Hepatocyte (in vitro differentiated cells): ENCODE data around the gene FLRT2. TPM values are rescaled to one million over a fixed set of nuclear protein-coding genes. Genes with fewer than 3 reads are reported as not detected.
A peak's percentile ranks its signal among the peaks of the same experiment; 100 is the strongest.

Source experiments
- DNase-seq: peaks from one replicate; pipeline ENCODE4 v3.0.0-alpha.2; 2016; ENCODE audit warnings: low spot score
- H2AFZ ChIP-seq: fragments of 200-600 bp; sonication (generic); 2 replicates; pipeline ENCODE4 v1.6.0; 2016; ENCODE audit warnings: antibody characterized with exemption, mild to moderate bottlenecking
- H3K27ac ChIP-seq: fragments of 200-600 bp; sonication (generic); 2 replicates; pipeline ENCODE4 v1.5.1; 2016; ENCODE audit warnings: mild to moderate bottlenecking
- H3K27me3 ChIP-seq: fragments of 200-600 bp; sonication (generic); 2 replicates; pipeline ENCODE4 v1.6.1; 2016
- H3K36me3 ChIP-seq: fragments of 200-600 bp; sonication (generic); replicated peaks from 2 replicates; pipeline ENCODE4 v1.5.1; 2016; ENCODE audit warnings: low read depth; ENCODE audit not compliant: insufficient read depth
- H3K4me1 ChIP-seq: fragments of 200-600 bp; sonication (generic); 2 replicates; pipeline ENCODE4 v1.5.1; 2016; ENCODE audit warnings: mild to moderate bottlenecking, moderate library complexity; ENCODE audit not compliant: insufficient read depth
- H3K4me2 ChIP-seq: fragments of 200-600 bp; sonication (generic); 2 replicates; pipeline ENCODE4 v1.6.0; 2016
- H3K4me3 ChIP-seq: fragments of 200-600 bp; sonication (generic); 2 replicates; pipeline ENCODE4 v1.5.1; 2016; ENCODE audit warnings: mild to moderate bottlenecking
- H3K79me2 ChIP-seq: fragments of 200-600 bp; sonication (generic); 2 replicates; pipeline ENCODE4 v1.6.0; 2017; ENCODE audit warnings: mild to moderate bottlenecking
- H3K9me2 ChIP-seq: fragments of 200-600 bp; sonication (generic); replicated peaks from 2 replicates; pipeline ENCODE4 v1.6.0; 2017; ENCODE audit warnings: mild to moderate bottlenecking; ENCODE audit not compliant: insufficient read depth
- H3K9me3 ChIP-seq: fragments of 200-600 bp; sonication (generic); 2 replicates; pipeline ENCODE4 v1.5.1; 2016; ENCODE audit warnings: low read depth, mild to moderate bottlenecking
- H4K20me1 ChIP-seq: fragments of 200-600 bp; sonication (generic); 2 replicates; pipeline ENCODE4 v1.6.0; 2016; ENCODE audit warnings: mild to moderate bottlenecking; ENCODE audit not compliant: insufficient read depth, poor library complexity, severe bottlenecking
- CTCF ChIP-seq: fragments of 200-600 bp; sonication (generic); IDR thresholded peaks from 2 replicates; pipeline ENCODE4 v1.5.1; 2016; ENCODE audit warnings: antibody characterized with exemption, mild to moderate bottlenecking; ENCODE audit not compliant: poor library complexity
- EZH2 ChIP-seq: fragments of 200-600 bp; sonication (generic); IDR thresholded peaks from 2 replicates; pipeline ENCODE4 v1.6.1; 2016; ENCODE audit warnings: antibody characterized with exemption, mild to moderate bottlenecking, borderline replicate concordance
- EZH2phosphoT487 ChIP-seq: fragments of 200-600 bp; sonication (generic); IDR thresholded peaks from one replicate; pipeline ENCODE4 v1.6.1; 2018; ENCODE audit warnings: antibody characterized with exemption, mild to moderate bottlenecking, low read depth, moderate library complexity; ENCODE audit not compliant: unreplicated experiment, severe bottlenecking
- WGBS: methylation state at CpG from one replicate; pipeline ENCODE4 v1.1.6; 2016; ENCODE audit warnings: low lambda C conversion rate; ENCODE audit errors: missing lambda C conversion rate; 5-methylcytosine and 5-hydroxymethylcytosine counted together
- polyA plus RNA-seq: library from polyadenylated mRNA; unstranded; fragments of >200 nt; fragmentation: Nextera tagmentation; extraction: Ambion mirVana; gene quantifications from 2 replicates; pipeline ENCODE4 v1.2.1, GENCODE V29; 2016
- total RNA-seq: library from RNA; depleted of rRNA; stranded (reverse); fragments of >200 nt; gene quantifications from 2 replicates; pipeline ENCODE4 v1.2.3, GENCODE V29; 2014

The FLRT2 gene
- total and polyA plus RNA-seq, 2 experiments from 2014 or later = 32.9 to 42.3 TPM

- Histone ChIP-seq H3K4me2 (peak overlapping the region; percentile 86), H3K36me3 (no peaks in the 10 kb centered on the region), H3K4me1 (peaks cover 6% of the 10 kb centered on the region), H3K27me3 (peaks cover 12% of the 10 kb centered on the region), H3K9me3 (no peaks in the 10 kb centered on the region), H3K4me3 (peak overlapping the region; percentile 71), H4K20me1 (no peaks in the 10 kb centered on the region), H3K79me2 (peaks cover 38% of the 10 kb centered on the region), H3K27ac (peak overlapping the region; percentile 85), H2AFZ (peak overlapping the region; percentile 95), H3K9me2 (no peaks in the 10 kb centered on the region)
- 0% methylated on average over 21 of the region's 29 CpGs for WGBS
- TF ChIP-seq EZH2 = peak; percentile 27
- TF ChIP-seq EZH2phosphoT487 = no peak
- DNase-seq = peak; percentile 71
Measured at GRCh38 chr14:85531141-85531586, 1.2 kb downstream of the FLRT2 start.

- peak overlapping the region; percentile 86 for H3K4me2 ChIP-seq
Measured at GRCh38 chr14:85531587-85532373, 1.8 kb downstream of the FLRT2 start.

GRCh38 chr14:85532374-85533022 lies 2.6 kb downstream of the FLRT2 start:
- Histone ChIP-seq H3K4me1 (peaks cover 6% of the 10 kb centered on the region), H3K9me3 (no peaks in the 10 kb centered on the region), H3K79me2 (peaks cover 44% of the 10 kb centered on the region), H2AFZ (peak overlapping the region; percentile 95), H3K27me3 (peaks cover 12% of the 10 kb centered on the region), H4K20me1 (no peaks in the 10 kb centered on the region), H3K27ac (peak overlapping the region; percentile 85), H3K4me3 (peak overlapping the region; percentile 71), H3K9me2 (no peaks in the 10 kb centered on the region), H3K36me3 (no peaks in the 10 kb centered on the region), H3K4me2 (peak overlapping the region; percentile 86)
- 1% methylated on average over 12 of the region's 12 CpGs for WGBS
- no peak for DNase-seq
- TF ChIP-seq EZH2 = no peak
- no peak for TF ChIP-seq CTCF
- TF ChIP-seq EZH2phosphoT487 = no peak

More at GRCh38 chr14:85531587-85532373, 1.8 kb downstream of the FLRT2 start:
- H3K4me3 ChIP-seq = peak overlapping the region; percentile 71
- peaks cover 12% of the 10 kb centered on the region for H3K27me3 ChIP-seq
- H2AFZ ChIP-seq = peak overlapping the region; percentile 95
- no peaks in the 10 kb centered on the region for H3K9me3 ChIP-seq
- H3K79me2 ChIP-seq = peaks cover 38% of the 10 kb centered on the region
- peak overlapping the region; percentile 85 for H3K27ac ChIP-seq
- H3K4me1 ChIP-seq = peaks cover 6% of the 10 kb centered on the region
- WGBS = under 1% methylated on average over 61 of the region's 61 CpGs
- peak; percentile 84 for DNase-seq
- H3K36me3 ChIP-seq = no peaks in the 10 kb centered on the region
- no peak for TF ChIP-seq EZH2
- peak; percentile 59 for TF ChIP-seq CTCF
- no peaks in the 10 kb centered on the region for H3K9me2 ChIP-seq
- no peaks in the 10 kb centered on the region for H4K20me1 ChIP-seq
